ENCODE measurements around the gene GRID2IP.

GRID2IP gene

GRCh38 chr7:6563936-6564770, 12.9 kb upstream of the GRID2IP start:
- Histone ChIP-seq H3K4me3 (no peak overlapping the region), H3K27ac (no peak overlapping the region)

GRCh38 chr7:6562106-6562505, 10.8 kb upstream of the GRID2IP start:
- Histone ChIP-seq H3K4me3 (no peak overlapping the region), H3K27ac (no peak overlapping the region)

GRCh38 chr7:6559896-6560295, 8.6 kb upstream of the GRID2IP start:
- Histone ChIP-seq H3K4me3 (no peak overlapping the region), H3K27ac (no peak overlapping the region)

GRCh38 chr7:6558837-6559236, 7.6 kb upstream of the GRID2IP start:
- H3K4me3 ChIP-seq = no peak overlapping the region

GRCh38 chr7:6556196-6556595, 4.9 kb upstream of the GRID2IP start:
- Histone ChIP-seq H3K27ac (no peak overlapping the region), H3K4me3 (no peak overlapping the region)

More at GRCh38 chr7:6558837-6559236, 7.6 kb upstream of the GRID2IP start:
- no peak overlapping the region for H3K27ac ChIP-seq

- no peak overlapping the region for H3K4me3 ChIP-seq
- H3K27ac ChIP-seq = no peak overlapping the region
Observed at GRCh38 chr7:6554848-6555247, 3.6 kb upstream of the GRID2IP start.

GRCh38 chr7:6553448-6554044, 2.3 kb upstream of the GRID2IP start:
- no peak overlapping the region for H3K27ac ChIP-seq

GRCh38 chr7:6547400-6547799, 3.9 kb downstream of the GRID2IP start:
- Histone ChIP-seq H3K4me3 (no peak overlapping the region), H3K27ac (no peak overlapping the region)

More at GRCh38 chr7:6553448-6554044, 2.3 kb upstream of the GRID2IP start:
- no peak overlapping the region for H3K4me3 ChIP-seq

GRCh38 chr7:6546498-6547251, 4.6 kb downstream of the GRID2IP start:
- no peak overlapping the region for H3K27ac ChIP-seq

GRCh38 chr7:6545398-6546126, 5.7 kb downstream of the GRID2IP start:
- no peak overlapping the region for H3K4me3 ChIP-seq
- H3K27ac ChIP-seq = no peak overlapping the region

More at GRCh38 chr7:6546498-6547251, 4.6 kb downstream of the GRID2IP start:
- H3K4me3 ChIP-seq = no peak overlapping the region

GRCh38 chr7:6542368-6542767, 8.9 kb downstream of the GRID2IP start:
- Histone ChIP-seq H3K4me3 (no peak overlapping the region), H3K27ac (no peak overlapping the region)

GRCh38 chr7:6536262-6537260, 14.7 kb downstream of the GRID2IP start:
- H3K4me3 ChIP-seq = peak overlapping the region in 4 of 7 experiments; percentile 10 to 23 (median 14)
- H3K27ac ChIP-seq = no peak overlapping the region

- H3K4me3 ChIP-seq = no peak overlapping the region
- no peak overlapping the region for H3K27ac ChIP-seq
Observed at GRCh38 chr7:6533893-6534495, 17.3 kb downstream of the GRID2IP start.

- no peak overlapping the region for H3K4me3 ChIP-seq
- H3K27ac ChIP-seq = no peak overlapping the region
Observed at GRCh38 chr7:6532516-6532915, 18.7 kb downstream of the GRID2IP start.

GRCh38 chr7:6531492-6532279, 19.6 kb downstream of the GRID2IP start:
- Histone ChIP-seq H3K27ac (no peak overlapping the region), H3K4me3 (peak overlapping the region in 1 of 7 experiments; percentile 31)

- Histone ChIP-seq H3K4me3 (peak overlapping the region; percentile 16 to 46 (median 19)), H3K27ac (no peak overlapping the region)
Observed at GRCh38 chr7:6530626-6531491, 20.4 kb downstream of the GRID2IP start.

GRCh38 chr7:6529643-6530042, 21.6 kb downstream of the GRID2IP start:
- H3K4me3 ChIP-seq = no peak overlapping the region
- no peak overlapping the region for H3K27ac ChIP-seq
